GM21529 (cell line): ENCODE measurements around the gene MYH16.
"Not testable (repeated sequence)": the region's sequence is repeated elsewhere in the genome, so short reads cannot be mapped to it uniquely, and the experiment has no call there.

Experiments
- ATAC-seq: cut with Tn5 transposase; IDR thresholded peaks from one replicate; pipeline ENCODE4 v1.9.1; 2021; ENCODE audit not compliant: unreplicated experiment

Gene MYH16

GRCh38 chr7:99272476-99273045, at the start of gene MYH16:
TSS of gene MYH16 (plus strand) at chr7:99272839.
- ATAC-seq: no peak

GRCh38 chr7:99224263-99224898, 48.3 kb upstream of the MYH16 start:
- ATAC-seq: not testable (repeated sequence)

- no peak for ATAC-seq
These were observed 47.8 kb upstream of the MYH16 start for GRCh38 chr7:99224899-99225265.

GRCh38 chr7:99229234-99229633, 43.4 kb upstream of the MYH16 start:
- no peak for ATAC-seq

- ATAC-seq: no peak
These were observed 40.4 kb upstream of the MYH16 start for GRCh38 chr7:99232082-99232770.

- not testable (repeated sequence) for ATAC-seq
These were observed 39.7 kb upstream of the MYH16 start for GRCh38 chr7:99232955-99233354.

GRCh38 chr7:99234185-99234584, 38.5 kb upstream of the MYH16 start:
- no peak for ATAC-seq

GRCh38 chr7:99235925-99236324, 36.7 kb upstream of the MYH16 start:
- ATAC-seq: no peak

- not testable (repeated sequence) for ATAC-seq
These were observed 34.8 kb upstream of the MYH16 start for GRCh38 chr7:99237876-99238275.

GRCh38 chr7:99238558-99239341, 33.9 kb upstream of the MYH16 start:
- no peak for ATAC-seq

- no peak for ATAC-seq
These were observed 30.0 kb upstream of the MYH16 start for GRCh38 chr7:99242682-99243081.

GRCh38 chr7:99243751-99244337, 28.8 kb upstream of the MYH16 start:
- ATAC-seq: no peak

GRCh38 chr7:99244939-99245338, 27.7 kb upstream of the MYH16 start:
- no peak for ATAC-seq

GRCh38 chr7:99248391-99249095, 24.1 kb upstream of the MYH16 start:
- ATAC-seq: no peak

GRCh38 chr7:99249985-99250575, 22.6 kb upstream of the MYH16 start:
- ATAC-seq: no peak

GRCh38 chr7:99252166-99252895, 20.3 kb upstream of the MYH16 start:
- no peak for ATAC-seq

- ATAC-seq: no peak
These were observed 19.3 kb upstream of the MYH16 start for GRCh38 chr7:99253369-99253768.

GRCh38 chr7:99254390-99254789, 18.2 kb upstream of the MYH16 start:
- ATAC-seq: no peak

- ATAC-seq: no peak
These were observed 17.2 kb upstream of the MYH16 start for GRCh38 chr7:99255463-99255862.

- ATAC-seq: no peak
These were observed 15.6 kb upstream of the MYH16 start for GRCh38 chr7:99257065-99257464.
